GM18505 (cell line): Measurements from ENCODE around the gene NEDD4L.

Experiments used
- ATAC-seq: cut with Tn5 transposase; IDR thresholded peaks from one replicate; pipeline ENCODE4 v1.9.1; 2021; ENCODE audit not compliant: unreplicated experiment
- POLR2A ChIP-seq: IDR thresholded peaks from 4 replicates; pipeline ENCODE4 v1.6.1; 2011; ENCODE audit warnings: borderline replicate concordance; ENCODE audit not compliant: insufficient read depth, insufficient read length; ENCODE audit errors: extremely low read depth

Gene NEDD4L

GRCh38 chr18:58051765-58052460, 7.9 kb downstream of the NEDD4L start:
- no peak for TF ChIP-seq POLR2A
- no peak for ATAC-seq

GRCh38 chr18:58052960-58053359, 8.9 kb downstream of the NEDD4L start:
- no peak for TF ChIP-seq POLR2A
- no peak for ATAC-seq

- ATAC-seq: no peak
- no peak for TF ChIP-seq POLR2A
These were observed 10.2 kb downstream of the NEDD4L start for GRCh38 chr18:58054041-58054781.

GRCh38 chr18:58055890-58056558, 12.0 kb downstream of the NEDD4L start:
- TF ChIP-seq POLR2A: no peak
- no peak for ATAC-seq

- no peak for TF ChIP-seq POLR2A
- ATAC-seq: no peak
These were observed 12.8 kb downstream of the NEDD4L start for GRCh38 chr18:58056852-58057251.

- no peak for TF ChIP-seq POLR2A
- no peak for ATAC-seq
These were observed 13.4 kb downstream of the NEDD4L start for GRCh38 chr18:58057291-58057965.

- no peak for ATAC-seq
- TF ChIP-seq POLR2A: no peak
These were observed 14.7 kb downstream of the NEDD4L start for GRCh38 chr18:58058720-58059119.

- TF ChIP-seq POLR2A: no peak
These were observed 16.2 kb downstream of the NEDD4L start for GRCh38 chr18:58060254-58060653.

GRCh38 chr18:58061349-58061748, 17.3 kb downstream of the NEDD4L start:
- no peak for TF ChIP-seq POLR2A
- ATAC-seq: no peak

More at GRCh38 chr18:58060254-58060653, 16.2 kb downstream of the NEDD4L start:
- ATAC-seq: no peak

- no peak for ATAC-seq
- no peak for TF ChIP-seq POLR2A
These were observed 20.5 kb downstream of the NEDD4L start for GRCh38 chr18:58064406-58064998.

GRCh38 chr18:58065956-58066355, 21.9 kb downstream of the NEDD4L start:
- no peak for TF ChIP-seq POLR2A
- ATAC-seq: no peak

GRCh38 chr18:58067601-58068000, 23.6 kb downstream of the NEDD4L start:
- no peak for ATAC-seq
- no peak for TF ChIP-seq POLR2A

GRCh38 chr18:58069099-58069498, 25.1 kb downstream of the NEDD4L start:
- ATAC-seq: no peak
- no peak for TF ChIP-seq POLR2A

- no peak for TF ChIP-seq POLR2A
- ATAC-seq: no peak
These were observed 25.8 kb downstream of the NEDD4L start for GRCh38 chr18:58069721-58070292.
